IMR-90 (cell line): ENCODE results near the gene ITLN2.

ENCODE experiments used
- CEBPB ChIP-seq: IDR thresholded peaks from 2 replicates; pipeline ENCODE4 v1.6.1; 2012; ENCODE audit warnings: low read depth, low read length, improper control_type of control experiment
- FOS ChIP-seq: fragments of 150-350 bp; IDR thresholded peaks from 2 replicates; pipeline ENCODE4 v1.6.1; 2016; ENCODE audit warnings: low read depth, low read length
- NFE2L2 ChIP-seq: fragments of 150-350 bp; IDR thresholded peaks from 2 replicates; pipeline ENCODE4 v1.6.1; 2016; ENCODE audit warnings: low read depth, mild to moderate bottlenecking, low read length
- POLR2A ChIP-seq: IDR thresholded peaks from 2 replicates; pipeline ENCODE4 v1.6.1; 2012; ENCODE audit warnings: mild to moderate bottlenecking, low read depth, low read length
- TF ChIP-seq, protein P1 (sequence below): conservative IDR thresholded peaks from 2 replicates; pipeline ENCODE4 v1.5.1; 2012; ENCODE audit warnings: mild to moderate bottlenecking, low read depth, low read length, improper control_type of control experiment
- TF ChIP-seq, protein P2 (sequence below): fragments of 150-350 bp; IDR thresholded peaks from 2 replicates; pipeline ENCODE4 v1.6.1; 2016; ENCODE audit warnings: low read depth, mild to moderate bottlenecking, low read length, moderate library complexity, borderline replicate concordance

DNA sequence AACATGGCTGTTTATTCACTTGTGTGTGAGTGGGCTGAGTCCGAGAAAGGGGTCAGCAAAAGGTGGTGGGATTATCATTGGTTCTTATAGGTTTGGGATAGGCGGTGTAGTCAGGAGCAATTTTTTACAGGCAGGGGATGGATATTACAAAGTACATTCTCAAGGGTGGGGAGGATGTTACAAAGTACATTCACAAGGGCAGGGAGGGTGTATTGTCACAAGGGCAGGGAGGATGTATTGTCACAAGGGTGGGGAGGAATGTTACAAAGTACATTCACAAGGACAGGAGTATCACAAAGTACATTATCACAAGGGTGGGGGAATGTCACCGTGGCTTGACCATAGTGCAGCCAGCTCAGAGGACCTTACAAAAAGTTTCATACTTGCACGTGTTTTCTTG lies 31.1 kb upstream of the ITLN2 start:
- TF ChIP-seq, protein P1, sequence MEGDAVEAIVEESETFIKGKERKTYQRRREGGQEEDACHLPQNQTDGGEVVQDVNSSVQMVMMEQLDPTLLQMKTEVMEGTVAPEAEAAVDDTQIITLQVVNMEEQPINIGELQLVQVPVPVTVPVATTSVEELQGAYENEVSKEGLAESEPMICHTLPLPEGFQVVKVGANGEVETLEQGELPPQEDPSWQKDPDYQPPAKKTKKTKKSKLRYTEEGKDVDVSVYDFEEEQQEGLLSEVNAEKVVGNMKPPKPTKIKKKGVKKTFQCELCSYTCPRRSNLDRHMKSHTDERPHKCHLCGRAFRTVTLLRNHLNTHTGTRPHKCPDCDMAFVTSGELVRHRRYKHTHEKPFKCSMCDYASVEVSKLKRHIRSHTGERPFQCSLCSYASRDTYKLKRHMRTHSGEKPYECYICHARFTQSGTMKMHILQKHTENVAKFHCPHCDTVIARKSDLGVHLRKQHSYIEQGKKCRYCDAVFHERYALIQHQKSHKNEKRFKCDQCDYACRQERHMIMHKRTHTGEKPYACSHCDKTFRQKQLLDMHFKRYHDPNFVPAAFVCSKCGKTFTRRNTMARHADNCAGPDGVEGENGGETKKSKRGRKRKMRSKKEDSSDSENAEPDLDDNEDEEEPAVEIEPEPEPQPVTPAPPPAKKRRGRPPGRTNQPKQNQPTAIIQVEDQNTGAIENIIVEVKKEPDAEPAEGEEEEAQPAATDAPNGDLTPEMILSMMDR, result no peak
- TF ChIP-seq POLR2A (no peak), CEBPB (no peak), NFE2L2 (no peak), FOS (no peak)
- TF ChIP-seq, protein P2, sequence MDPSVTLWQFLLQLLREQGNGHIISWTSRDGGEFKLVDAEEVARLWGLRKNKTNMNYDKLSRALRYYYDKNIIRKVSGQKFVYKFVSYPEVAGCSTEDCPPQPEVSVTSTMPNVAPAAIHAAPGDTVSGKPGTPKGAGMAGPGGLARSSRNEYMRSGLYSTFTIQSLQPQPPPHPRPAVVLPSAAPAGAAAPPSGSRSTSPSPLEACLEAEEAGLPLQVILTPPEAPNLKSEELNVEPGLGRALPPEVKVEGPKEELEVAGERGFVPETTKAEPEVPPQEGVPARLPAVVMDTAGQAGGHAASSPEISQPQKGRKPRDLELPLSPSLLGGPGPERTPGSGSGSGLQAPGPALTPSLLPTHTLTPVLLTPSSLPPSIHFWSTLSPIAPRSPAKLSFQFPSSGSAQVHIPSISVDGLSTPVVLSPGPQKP, result no peak
